Neural progenitor cell (in vitro differentiated cells): ENCODE data around the gene IBSP.

ENCODE experiments used
- EZH2 ChIP-seq: fragments of 200-600 bp; sonication (generic); IDR thresholded peaks from 2 replicates; pipeline ENCODE4 v1.6.1; 2017; ENCODE audit warnings: antibody characterized with exemption, mild to moderate bottlenecking, moderate library complexity
- EZH2phosphoT487 ChIP-seq: fragments of 200-600 bp; sonication (generic); IDR thresholded peaks from 2 replicates; pipeline ENCODE4 v1.6.1; 2017; ENCODE audit warnings: antibody characterized with exemption
- TF ChIP-seq, protein P1 (sequence below): fragments of 200-600 bp; sonication (generic); IDR thresholded peaks from 2 replicates; pipeline ENCODE4 v1.5.1; 2017; ENCODE audit warnings: antibody characterized with exemption, mild to moderate bottlenecking

DNA sequence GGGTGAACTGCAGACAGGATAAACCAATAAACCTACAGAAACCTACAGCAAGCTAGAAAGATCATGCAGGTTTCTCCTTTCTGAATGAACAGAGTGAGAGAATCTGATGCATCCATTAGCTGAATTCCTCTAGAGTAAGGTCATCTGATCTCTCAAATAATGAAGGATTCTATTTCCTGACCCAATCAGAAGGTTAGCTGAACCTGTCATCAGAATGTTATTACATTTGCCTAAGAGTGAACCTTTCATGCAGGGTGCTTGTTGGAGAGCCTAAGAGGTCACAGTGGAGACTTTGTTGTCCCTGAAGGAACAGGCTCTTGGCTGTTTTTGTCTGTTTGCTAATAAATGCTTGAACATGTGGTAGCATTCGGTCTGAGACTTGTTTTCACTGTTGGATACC, 57.5 kb downstream of the IBSP start:
- TF ChIP-seq, protein P1, sequence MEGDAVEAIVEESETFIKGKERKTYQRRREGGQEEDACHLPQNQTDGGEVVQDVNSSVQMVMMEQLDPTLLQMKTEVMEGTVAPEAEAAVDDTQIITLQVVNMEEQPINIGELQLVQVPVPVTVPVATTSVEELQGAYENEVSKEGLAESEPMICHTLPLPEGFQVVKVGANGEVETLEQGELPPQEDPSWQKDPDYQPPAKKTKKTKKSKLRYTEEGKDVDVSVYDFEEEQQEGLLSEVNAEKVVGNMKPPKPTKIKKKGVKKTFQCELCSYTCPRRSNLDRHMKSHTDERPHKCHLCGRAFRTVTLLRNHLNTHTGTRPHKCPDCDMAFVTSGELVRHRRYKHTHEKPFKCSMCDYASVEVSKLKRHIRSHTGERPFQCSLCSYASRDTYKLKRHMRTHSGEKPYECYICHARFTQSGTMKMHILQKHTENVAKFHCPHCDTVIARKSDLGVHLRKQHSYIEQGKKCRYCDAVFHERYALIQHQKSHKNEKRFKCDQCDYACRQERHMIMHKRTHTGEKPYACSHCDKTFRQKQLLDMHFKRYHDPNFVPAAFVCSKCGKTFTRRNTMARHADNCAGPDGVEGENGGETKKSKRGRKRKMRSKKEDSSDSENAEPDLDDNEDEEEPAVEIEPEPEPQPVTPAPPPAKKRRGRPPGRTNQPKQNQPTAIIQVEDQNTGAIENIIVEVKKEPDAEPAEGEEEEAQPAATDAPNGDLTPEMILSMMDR, result no peak
- TF ChIP-seq EZH2, result no peak
- no peak for TF ChIP-seq EZH2phosphoT487
